Body of pancreas (tissue), 4 donors: ENCODE measurements around the gene KAT6B. TPM values are rescaled to one million over a fixed set of nuclear protein-coding genes. Genes with fewer than 3 reads are reported as not detected.
A peak's percentile ranks its signal among the peaks of the same experiment; 100 is the strongest.

Experiments
- ATAC-seq: fragments of 150-250 bp; one replicate; pipeline ENCODE4 v1.9.1; 2016
- DNase-seq, 4 donors: peaks; one replicate each; pipeline ENCODE4 v3.0.0-alpha.2; 2019
- H3K27ac ChIP-seq, 4 donors: fragments of 200-600 bp; sonication (generic); 1 replicate in 3 of 4; 2 replicates in 1 of 4; pipeline versions ENCODE4 v1.5.1 to v1.6.1; 2016 to 2019; ENCODE audit warnings: mild to moderate bottlenecking in 1 of 4, mixed read lengths in 1 of 4, moderate library complexity in 1 of 4
- H3K27me3 ChIP-seq, 2 donors: fragments of 200-600 bp; sonication (generic); one replicate each; pipeline ENCODE4 v1.6.0; 2016; ENCODE audit warnings: mild to moderate bottlenecking in 1 of 2
- H3K36me3 ChIP-seq, 2 donors: fragments of 200-600 bp; sonication (generic); replicated peaks in 1 of 2; 2 replicates each; pipeline ENCODE4 v1.5.1; 2016; ENCODE audit warnings: low read depth in 2 of 2; ENCODE audit not compliant: insufficient read depth in 1 of 2
- H3K4me1 ChIP-seq: fragments of 200-600 bp; sonication (generic); one replicate; pipeline ENCODE4 v1.6.0; 2016
- H3K4me3 ChIP-seq, 2 donors: fragments of 200-600 bp; sonication (generic); 1 replicate in 1 of 2; 2 replicates in 1 of 2; pipeline ENCODE4 v1.5.1; 2016 to 2019
- H3K9me3 ChIP-seq, 3 donors: fragments of 200-600 bp; sonication (generic); 1 replicate in 2 of 3; 2 replicates in 1 of 3; pipeline ENCODE4 v1.5.1; 2016
- CTCF ChIP-seq, 7 experiments: fragments of 450-650 bp in 4 of 7; fragments of 200-600 bp in 3 of 7; sonication (generic) in 3 of 7; IDR thresholded peaks; one replicate each; pipeline ENCODE4 v1.5.1; 2016 to 2019; ENCODE audit warnings: antibody characterized with exemption in 7 of 7
- POLR2A ChIP-seq, 3 donors: fragments of 450-650 bp; IDR thresholded peaks; one replicate each; pipeline ENCODE4 v1.6.1; 2016; ENCODE audit warnings: antibody characterized with exemption in 3 of 3, mild to moderate bottlenecking in 2 of 3
- WGBS, 2 donors: methylation state at CpG; one replicate each; pipeline ENCODE4 v1.1.5; 2017; 5-methylcytosine and 5-hydroxymethylcytosine counted together
- intact Hi-C: fragments of 100-400 bp; cut with DNase I; formaldehyde crosslinking; loops from one replicate; pipeline ENCODE4 v1.15.1; 2023
- total RNA-seq, 2 donors: library from RNA; depleted of rRNA; stranded (reverse); fragments of >200 nt; gene quantifications; one replicate each; pipeline ENCODE4 v1.1.0, GENCODE V29; 2016

KAT6B gene
- total RNA-seq, 2 donors from 2014 or later = 39.9 to 45.9 TPM

- no peaks in the 10 kb centered on the region for H3K9me3 ChIP-seq
- H3K27me3 ChIP-seq = no peaks in the 10 kb centered on the region
- no peak for TF ChIP-seq CTCF (IDR thresholded peaks at IDR 0.05)
- TF ChIP-seq POLR2A (IDR thresholded peaks at IDR 0.05) = no peak
- DNase-seq = no peak
- no peak overlapping the region for H3K4me3 ChIP-seq
- peak overlapping the region in 1 of 4 donors; percentile 3 for H3K27ac ChIP-seq
- H3K4me1 ChIP-seq = peaks cover 69% of the 10 kb centered on the region
- no peaks in the 10 kb centered on the region for H3K36me3 ChIP-seq
- intact Hi-C loops = no loop called here
- no peak for ATAC-seq
- WGBS, 2 donors = 16 to 17% methylated on average over 1 of the region's 1 CpG
Observed at GRCh38 chr10:74831518-74832120, 5.2 kb downstream of the KAT6B start.

GRCh38 chr10:74835963-74836362 lies 9.6 kb downstream of the KAT6B start:
- DNase-seq (no peak), ATAC-seq (no peak)
- TF ChIP-seq POLR2A (IDR thresholded peaks at IDR 0.05) (no peak), CTCF (IDR thresholded peaks at IDR 0.05) (no peak)
- intact Hi-C loops = no loop called here
- no peak overlapping the region for H3K4me3 ChIP-seq
- no peaks in the 10 kb centered on the region for H3K36me3 ChIP-seq
- 94% methylated on average over 3 of the region's 3 CpGs for WGBS, 2 donors
- H3K27me3 ChIP-seq = no peaks in the 10 kb centered on the region
- peaks cover 59% of the 10 kb centered on the region for H3K4me1 ChIP-seq
- no peak overlapping the region for H3K27ac ChIP-seq
- no peaks in the 10 kb centered on the region for H3K9me3 ChIP-seq

- no peak for ATAC-seq
- peaks cover 59% of the 10 kb centered on the region for H3K4me1 ChIP-seq
- H3K4me3 ChIP-seq = no peak overlapping the region
- intact Hi-C loops = no loop called here
- no peak overlapping the region for H3K27ac ChIP-seq
- 64 to 68% methylated on average over 2 of the region's 2 CpGs for WGBS, 2 donors
- no peak for DNase-seq
- H3K27me3 ChIP-seq = no peaks in the 10 kb centered on the region
- no peak for TF ChIP-seq CTCF (IDR thresholded peaks at IDR 0.05)
- no peak for TF ChIP-seq POLR2A (IDR thresholded peaks at IDR 0.05)
- H3K36me3 ChIP-seq = no peaks in the 10 kb centered on the region
- no peaks in the 10 kb centered on the region for H3K9me3 ChIP-seq
Observed at GRCh38 chr10:74836877-74837276, 10.5 kb downstream of the KAT6B start.

GRCh38 chr10:74837743-74838142 lies 11.3 kb downstream of the KAT6B start:
- TF ChIP-seq CTCF (IDR thresholded peaks at IDR 0.05) (no peak), POLR2A (IDR thresholded peaks at IDR 0.05) (no peak)
- DNase-seq = no peak
- intact Hi-C loops = no loop called here
- H3K27ac ChIP-seq = no peak overlapping the region
- WGBS, 2 donors = 54 to 61% methylated on average over 4 of the region's 4 CpGs
- H3K4me1 ChIP-seq = peaks cover 53% of the 10 kb centered on the region
- no peaks in the 10 kb centered on the region for H3K9me3 ChIP-seq
- ATAC-seq = no peak
- no peak overlapping the region for H3K4me3 ChIP-seq
- no peaks in the 10 kb centered on the region for H3K36me3 ChIP-seq
- H3K27me3 ChIP-seq = no peaks in the 10 kb centered on the region

- Histone ChIP-seq H3K36me3 (peaks cover 1 to 7% of the 10 kb centered on the region in 2 donors), H3K9me3 (no peaks in the 10 kb centered on the region), H3K4me3 (no peak overlapping the region), H3K27ac (no peak overlapping the region), H3K27me3 (no peaks in the 10 kb centered on the region), H3K4me1 (peaks cover 34% of the 10 kb centered on the region)
- DNase-seq (no peak), ATAC-seq (no peak)
- no peak for TF ChIP-seq CTCF (IDR thresholded peaks at IDR 0.05)
- no peak for TF ChIP-seq POLR2A (IDR thresholded peaks at IDR 0.05)
- WGBS, 2 donors = 63 to 70% methylated on average over 4 of the region's 4 CpGs
- intact Hi-C loops = no loop called here
Observed at GRCh38 chr10:74839708-74840107, 13.3 kb downstream of the KAT6B start.
